Right lobe of liver (tissue), 4 donors: ENCODE measurements around the gene MSH3.

Experiments used
- POLR2A ChIP-seq: fragments of 450-650 bp; IDR thresholded peaks from one replicate; pipeline ENCODE4 v1.6.1; 2017; ENCODE audit warnings: antibody characterized with exemption, mild to moderate bottlenecking
- TF ChIP-seq, protein P1 (sequence below), 4 donors: fragments of 200-600 bp in 3 of 4; fragments of 450-650 bp in 1 of 4; IDR thresholded peaks; one replicate each; pipeline versions ENCODE4 v1.5.1 to v1.8.0; 2016 to 2022; ENCODE audit warnings: antibody characterized with exemption in 4 of 4, mild to moderate bottlenecking in 2 of 4
- donor health status: DM: no; HTN: no; CAD: no.
- donor health status: DM: no; HTN: no; CAD: no.
- donor health status: DM: no; HTN: yes; CAD: no.

DNA sequence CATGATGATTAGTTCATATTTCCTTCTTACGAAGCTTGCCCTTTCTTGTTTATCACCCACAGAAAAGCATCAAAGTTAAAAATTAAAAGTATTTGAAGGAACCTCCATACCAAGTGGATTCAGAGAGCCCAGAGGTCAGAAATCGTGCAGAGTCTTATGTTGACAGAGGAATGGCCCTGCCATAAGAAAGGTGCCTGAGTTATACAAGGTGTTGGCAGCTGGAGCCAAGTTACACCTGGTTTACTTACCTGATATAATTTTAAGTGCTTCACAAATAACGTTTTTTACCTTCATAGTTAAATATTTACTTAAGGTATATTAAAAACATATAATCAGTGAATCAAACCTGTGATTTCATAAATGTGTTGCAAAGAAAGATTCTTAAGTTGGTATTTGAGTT is 42.6 kb downstream of the MSH3 start:
- TF ChIP-seq, protein P1, sequence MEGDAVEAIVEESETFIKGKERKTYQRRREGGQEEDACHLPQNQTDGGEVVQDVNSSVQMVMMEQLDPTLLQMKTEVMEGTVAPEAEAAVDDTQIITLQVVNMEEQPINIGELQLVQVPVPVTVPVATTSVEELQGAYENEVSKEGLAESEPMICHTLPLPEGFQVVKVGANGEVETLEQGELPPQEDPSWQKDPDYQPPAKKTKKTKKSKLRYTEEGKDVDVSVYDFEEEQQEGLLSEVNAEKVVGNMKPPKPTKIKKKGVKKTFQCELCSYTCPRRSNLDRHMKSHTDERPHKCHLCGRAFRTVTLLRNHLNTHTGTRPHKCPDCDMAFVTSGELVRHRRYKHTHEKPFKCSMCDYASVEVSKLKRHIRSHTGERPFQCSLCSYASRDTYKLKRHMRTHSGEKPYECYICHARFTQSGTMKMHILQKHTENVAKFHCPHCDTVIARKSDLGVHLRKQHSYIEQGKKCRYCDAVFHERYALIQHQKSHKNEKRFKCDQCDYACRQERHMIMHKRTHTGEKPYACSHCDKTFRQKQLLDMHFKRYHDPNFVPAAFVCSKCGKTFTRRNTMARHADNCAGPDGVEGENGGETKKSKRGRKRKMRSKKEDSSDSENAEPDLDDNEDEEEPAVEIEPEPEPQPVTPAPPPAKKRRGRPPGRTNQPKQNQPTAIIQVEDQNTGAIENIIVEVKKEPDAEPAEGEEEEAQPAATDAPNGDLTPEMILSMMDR (IDR thresholded peaks at IDR 0.05): no peak
- no peak for TF ChIP-seq POLR2A
